ENCODE data around the gene NEURL2.
"Not testable (repeated sequence)": the region's sequence is repeated elsewhere in the genome, so short reads cannot be mapped to it uniquely, and the experiment has no call there.

NEURL2 gene, protein sequence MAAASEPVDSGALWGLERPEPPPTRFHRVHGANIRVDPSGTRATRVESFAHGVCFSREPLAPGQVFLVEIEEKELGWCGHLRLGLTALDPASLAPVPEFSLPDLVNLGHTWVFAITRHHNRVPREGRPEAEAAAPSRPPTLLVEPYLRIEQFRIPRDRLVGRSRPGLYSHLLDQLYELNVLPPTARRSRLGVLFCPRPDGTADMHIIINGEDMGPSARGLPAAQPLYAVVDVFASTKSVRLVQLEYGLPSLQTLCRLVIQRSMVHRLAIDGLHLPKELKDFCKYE

GRCh38 chr20:45890985-45891983 lies at the start of gene NEURL2, which contains the start of gene CTSA:
NEURL2 (minus strand) TSS chr20:45891208; CDS start chr20:45890991, 217 bp downstream.
CTSA (plus strand) TSS chr20:45891335; CDS start chr20:45891569, 234 bp downstream.
- DNase-seq (ENCODE audit: low spot score): peak; percentile 87

GRCh38 chr20:45940469-45940868 lies 49.5 kb upstream of the NEURL2 start:
- no peak for DNase-seq (ENCODE audit: low spot score)

DNA sequence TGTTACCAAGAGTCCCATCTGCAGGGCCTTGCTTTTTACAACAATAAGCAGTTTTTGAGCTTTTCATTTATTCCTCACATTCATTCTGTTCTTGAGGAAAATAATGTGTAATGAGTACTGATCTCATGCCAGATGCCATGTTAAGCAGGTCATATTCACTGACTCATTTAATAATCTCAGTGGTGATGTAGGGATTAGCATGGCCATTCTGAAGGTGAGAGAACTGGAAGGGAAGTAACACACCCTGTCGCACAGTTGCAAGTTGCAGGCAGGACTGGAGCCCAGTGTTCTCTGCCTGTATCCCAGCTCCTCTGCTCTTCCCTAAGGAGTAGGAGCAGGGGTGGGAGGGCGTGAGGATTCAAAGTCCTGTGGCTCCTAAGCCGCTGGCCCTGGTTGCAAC lies 49.0 kb upstream of the NEURL2 start:
- DNase-seq (ENCODE audit: low spot score): no peak

DNA sequence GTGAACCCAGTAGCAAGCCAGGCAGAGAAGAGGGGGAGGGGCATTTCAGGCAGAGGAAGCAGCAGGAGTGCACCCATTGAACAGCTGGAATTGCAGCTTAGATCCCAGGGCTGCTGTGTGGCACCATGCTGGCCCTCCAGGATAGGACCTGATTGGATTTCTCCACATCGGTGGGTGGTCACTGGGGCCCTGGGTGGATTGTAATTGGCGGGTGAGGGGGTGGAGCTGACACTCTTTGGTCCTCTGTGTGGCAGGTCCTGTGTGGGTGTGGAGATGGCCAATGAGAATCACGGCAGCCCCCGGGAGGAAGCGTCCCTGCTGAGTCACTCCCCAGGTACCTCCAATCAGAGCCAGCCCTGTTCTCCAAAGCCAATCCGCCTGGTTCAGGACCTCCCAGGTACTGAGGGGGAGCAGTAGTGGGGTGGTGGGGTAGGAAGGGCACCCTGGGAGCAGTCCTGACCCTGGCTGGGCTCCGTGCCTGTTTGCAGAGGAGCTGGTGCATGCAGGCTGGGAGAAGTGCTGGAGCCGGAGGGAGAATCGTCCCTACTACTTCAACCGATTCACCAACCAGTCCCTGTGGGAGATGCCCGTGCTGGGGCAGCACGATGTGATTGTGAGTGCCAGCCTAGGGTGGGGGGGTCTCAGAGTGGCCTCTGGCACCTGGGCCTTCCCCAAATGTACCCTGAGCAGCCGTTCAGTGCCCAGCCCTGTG lies 47.9 kb upstream of the NEURL2 start:
- DNase-seq (ENCODE audit: low spot score): no peak

DNA sequence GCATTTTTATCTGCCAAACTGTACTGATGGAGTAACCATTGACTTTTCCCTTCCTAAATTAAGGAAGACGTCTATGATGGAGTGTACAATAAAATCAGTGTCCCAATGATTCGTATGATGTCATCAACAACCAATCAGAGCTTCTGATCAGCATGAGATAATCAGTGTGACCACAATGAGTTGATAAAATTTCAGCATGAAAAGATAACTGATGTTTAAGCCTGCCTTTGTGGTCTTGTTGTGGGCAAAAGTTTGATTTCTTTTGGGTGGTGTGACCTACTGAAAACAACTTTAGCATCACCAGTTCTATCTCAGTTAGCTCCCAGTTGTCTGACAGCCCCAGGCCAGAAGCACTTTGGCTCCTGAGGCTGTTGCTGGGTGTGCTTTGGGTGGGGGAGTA lies 46.8 kb upstream of the NEURL2 start:
- DNase-seq (ENCODE audit: low spot score): no peak

- no peak for DNase-seq (ENCODE audit: low spot score)
Measured at GRCh38 chr20:45935416-45936046, 44.5 kb upstream of the NEURL2 start.

- DNase-seq (ENCODE audit: low spot score): peak; percentile 98
Measured at GRCh38 chr20:45934586-45935415, 43.8 kb upstream of the NEURL2 start, which contains the start of gene PCIF1. PCIF1 (plus strand) TSS chr20:45934683; CDS start chr20:45939000, 4,317 bp downstream.

GRCh38 chr20:45934046-45934585 lies 43.1 kb upstream of the NEURL2 start:
- DNase-seq (ENCODE audit: low spot score): no peak

DNA sequence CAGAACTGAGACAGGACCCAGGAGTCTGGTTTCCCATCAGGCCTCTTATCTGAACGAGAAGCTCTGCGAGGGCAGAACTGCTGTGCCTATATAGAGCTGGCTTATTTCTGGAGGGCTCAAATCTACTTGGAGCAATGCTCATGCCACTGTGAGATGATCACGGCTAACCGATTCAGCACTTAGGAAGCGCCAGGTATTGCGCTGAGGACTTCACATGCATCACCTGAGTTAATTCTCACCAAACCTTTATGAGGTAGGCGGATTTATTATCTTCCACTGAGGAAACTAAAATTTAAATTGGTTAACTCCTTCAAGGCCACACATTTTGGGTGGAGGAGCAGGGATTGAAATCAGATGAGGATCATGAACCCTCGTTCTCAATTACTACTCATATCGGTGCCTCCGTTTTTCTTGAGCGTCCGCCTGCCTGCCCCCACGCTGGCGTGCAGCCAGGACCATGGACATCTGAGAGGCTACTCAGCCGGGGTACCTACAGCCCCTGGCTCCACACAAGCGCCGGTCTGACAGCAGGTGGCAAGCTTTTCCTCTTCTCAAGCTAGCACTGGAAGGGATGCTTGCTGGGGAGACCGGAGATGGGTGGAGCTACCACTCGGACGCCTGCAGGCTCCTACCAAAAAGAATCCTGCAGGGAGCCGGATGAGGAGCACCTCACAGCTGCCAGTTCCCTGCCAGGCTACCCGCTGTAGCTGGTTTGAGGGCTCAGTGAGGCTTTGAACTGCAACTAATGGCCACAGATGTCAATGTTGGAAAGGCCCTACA lies 42.4 kb upstream of the NEURL2 start:
- DNase-seq (ENCODE audit: low spot score): peak; percentile 69

DNA sequence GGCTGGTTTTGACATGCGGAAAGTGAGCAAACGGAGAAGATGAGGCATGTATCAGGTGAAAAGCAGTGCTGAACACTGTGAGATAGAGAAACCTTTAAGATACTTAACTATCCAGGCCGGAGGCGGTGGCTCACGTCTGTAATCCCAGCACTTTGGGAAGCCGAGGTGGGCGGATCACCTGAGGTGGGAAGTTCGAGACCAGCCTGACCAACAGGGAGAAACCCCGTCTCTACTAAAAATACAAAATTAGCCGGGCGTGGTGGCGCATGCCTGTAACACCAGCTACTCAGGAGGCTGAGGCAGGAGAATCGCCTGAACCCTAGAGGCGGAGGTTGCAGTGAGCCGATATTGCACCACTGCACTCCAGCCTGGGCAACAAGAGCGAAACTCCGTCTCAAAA lies 40.7 kb upstream of the NEURL2 start:
- not testable (repeated sequence) for DNase-seq (ENCODE audit: low spot score)

GRCh38 chr20:45927071-45927878 lies 36.3 kb upstream of the NEURL2 start:
- no peak for DNase-seq (ENCODE audit: low spot score)

GRCh38 chr20:45926731-45927070 lies 35.7 kb upstream of the NEURL2 start:
- no peak for DNase-seq (ENCODE audit: low spot score)

DNA sequence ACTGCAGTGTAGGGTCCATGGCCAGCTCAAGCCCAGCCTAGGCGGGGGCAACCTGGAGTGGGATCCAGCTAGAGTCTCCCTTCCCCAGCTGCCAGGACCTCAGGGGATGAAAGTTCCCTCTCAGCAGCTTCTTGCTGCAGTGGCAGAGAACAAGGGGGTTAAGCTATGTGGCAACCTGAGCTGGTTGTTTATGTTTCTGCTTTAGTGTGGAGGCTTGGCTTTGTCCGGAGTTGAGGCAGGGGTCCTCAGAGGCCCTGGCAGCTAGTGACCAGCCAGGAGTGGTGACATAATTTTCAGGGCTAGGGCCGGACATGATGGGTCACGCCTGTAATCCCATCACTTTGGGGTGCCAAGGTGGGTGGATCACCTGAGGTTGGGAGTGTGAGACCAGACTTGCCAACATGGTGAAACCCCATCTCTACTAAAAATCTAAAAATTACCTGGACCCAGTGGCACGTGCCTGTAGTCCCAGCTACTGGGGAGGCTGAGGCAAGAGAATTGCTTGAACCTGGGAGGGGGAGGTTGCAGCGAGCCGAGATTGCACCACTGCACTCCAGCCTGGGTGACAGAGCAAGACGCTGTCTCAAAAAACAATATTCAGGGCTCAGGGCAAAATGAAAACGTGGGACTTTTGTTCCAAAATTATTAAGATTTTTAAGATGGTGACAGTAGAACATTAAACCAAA lies 35.0 kb upstream of the NEURL2 start:
- no peak for DNase-seq (ENCODE audit: low spot score)

DNA sequence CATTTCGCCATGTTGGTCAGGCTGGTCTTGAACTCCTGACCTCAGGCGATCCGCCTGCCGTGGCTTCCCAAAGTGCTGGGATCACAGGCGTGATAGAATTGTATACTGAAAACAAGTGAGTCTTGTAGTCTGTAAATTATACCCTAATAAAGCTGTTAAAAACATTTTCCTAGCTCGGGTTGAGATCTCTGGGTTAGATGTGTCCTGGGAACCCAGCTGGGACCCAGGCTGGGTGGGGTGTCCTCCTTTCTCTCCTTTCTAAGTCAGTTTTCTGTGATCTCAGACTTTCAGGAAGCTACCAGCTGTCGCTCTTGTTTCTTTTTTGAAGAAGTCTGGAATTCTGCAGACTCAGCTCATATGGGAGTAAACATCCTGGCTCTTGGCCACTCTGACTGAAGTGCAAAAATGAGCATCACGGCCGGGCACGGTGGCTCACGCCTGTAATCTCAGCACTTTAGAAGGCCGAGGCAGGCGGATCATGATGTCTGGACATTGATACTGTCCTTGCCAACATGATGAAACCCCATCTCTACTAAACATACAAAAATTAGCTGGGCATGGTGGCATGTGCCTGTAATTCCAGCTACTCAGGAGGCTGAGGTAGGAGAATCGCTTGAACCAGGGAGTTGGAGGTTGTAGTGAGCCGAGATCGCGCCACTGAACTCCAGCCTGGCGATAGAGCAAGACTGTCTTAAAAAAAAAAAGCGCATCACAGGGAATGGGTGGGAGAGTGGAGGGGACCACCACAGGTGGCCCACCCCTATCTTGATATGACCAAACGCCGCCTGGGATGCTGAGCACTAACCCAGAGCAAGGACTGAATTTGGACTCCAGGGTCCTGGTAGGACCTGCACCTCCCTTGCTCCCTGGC lies 33.6 kb upstream of the NEURL2 start:
- DNase-seq (ENCODE audit: low spot score): peak; percentile 48

GRCh38 chr20:45921337-45922189 lies 30.6 kb upstream of the NEURL2 start:
- DNase-seq (ENCODE audit: low spot score): no peak

Data from kidney capillary endothelial cell (primary cell).